Pancreas (tissue), 10 donors: Measurements from ENCODE around the gene SNX9. TPM values are rescaled to one million over a fixed set of nuclear protein-coding genes. Genes with fewer than 3 reads are reported as not detected.

ENCODE experiments used
- ATAC-seq, 4 donors: fragments of 200-7000 bp; cut with Tn5 transposase; one replicate each; pipeline versions ENCODE4 v1.8.0 to v1.9.1; 2020; ENCODE audit warnings: mild to moderate bottlenecking in 4 of 4, moderate library complexity in 4 of 4
- DNase-seq, 6 donors: peaks; one replicate each; pipeline ENCODE4 v3.0.0-alpha.2; 2020
- FAIRE-seq: peaks from 2 replicates; lab custom pipeline; 2012; peaks lifted over from hg19 to GRCh38; lab: Jason Lieb, UNC
- H3K27ac ChIP-seq, 4 donors: fragments of 200-600 bp; sonication (generic); 1 replicate in 3 of 4; 2 replicates in 1 of 4; pipeline versions ENCODE4 v1.5.0 to v1.8.0; 2020
- H3K27me3 ChIP-seq, 4 donors: fragments of 200-600 bp; one replicate each; pipeline ENCODE4 v1.8.0; 2021
- H3K36me3 ChIP-seq, 3 donors: fragments of 200-600 bp; sonication (generic) in 1 of 3; one replicate each; pipeline versions ENCODE4 v1.5.0 to v1.8.0; 2020 to 2021
- H3K4me1 ChIP-seq, 3 donors: fragments of 200-600 bp; one replicate each; pipeline ENCODE4 v1.8.0; 2021
- H3K4me3 ChIP-seq, 4 donors: fragments of 200-600 bp; sonication (generic) in 2 of 4; one replicate each; pipeline versions ENCODE4 v1.5.0 to v1.8.0; 2020 to 2021
- H3K9me3 ChIP-seq, 4 donors: fragments of 200-600 bp; one replicate each; pipeline ENCODE4 v1.8.0; 2021
- CTCF ChIP-seq, 4 donors: fragments of 200-600 bp; sonication (generic) in 3 of 4; IDR thresholded peaks; one replicate each; pipeline versions ENCODE4 v1.5.0 to v1.8.0; 2021; ENCODE audit warnings: antibody characterized with exemption in 4 of 4
- WGBS, 2 donors: extraction: QIAGEN DNeasy Blood & Tissue Kit; methylation state at CpG; one replicate each; pipeline ENCODE4 v1.1.7; 2013; 5-methylcytosine and 5-hydroxymethylcytosine counted together
- intact Hi-C, 3 donors: fragments of 100-400 bp; cut with DNase I; formaldehyde crosslinking; loops; one replicate each; pipeline versions ENCODE4 v1.11.1 to v1.14.2; 2022
- polyA plus RNA-seq, 2 donors: library from polyadenylated mRNA; stranded (reverse); fragments of 200-250 nt; gene quantifications; one replicate each; pipeline ENCODE4 v1.2.3, GENCODE V29; 2013
- total RNA-seq, 6 donors: library from RNA; stranded (reverse); fragmentation: NEBNext Ultra II Directional in 4 of 6; extraction: Animal tissue kit (Norgen Biotek cat#: 25700) in 4 of 6; gene quantifications; one replicate each; pipeline versions ENCODE4 v1.2.1 to v1.2.4, GENCODE V29; 2021 to 2023
- donor health status: healthy with polysubstance abuse.
- donor health status: DM: no; HTN: no; CAD: no; lungs with moderate emphysema.
- donor health status: DM: no; HTN: no; CAD: no.
- donor health status: control.
- donor health status: control.
- donor health status: Bipolar disorder and iron deficiency.
- donor health status: DM: yes; HTN: yes; CAD: no.
- donor health status: DM: no; HTN: no; CAD: no.
- donor health status: DM: no; HTN: no; CAD: no.
- donor health status: DM: yes; HTN: yes; CAD: no.

The SNX9 gene
- total and polyA plus RNA-seq, 8 donors, result 14.2 to 27.4 (median 16.2) TPM

- WGBS, 2 donors, result 81 to 82% methylated on average over 6 of the region's 6 CpGs
- H3K4me1 ChIP-seq, result peaks cover 0 to 6% (median 0%) of the 10 kb centered on the region in 3 donors
- FAIRE-seq, result no peak
Measured at GRCh38 chr6:157830354-157831017, 7.4 kb downstream of the SNX9 start.

GRCh38 chr6:157831018-157831369 lies 7.9 kb downstream of the SNX9 start:
- WGBS, 2 donors, result 80 to 88% methylated on average over 2 of the region's 2 CpGs
- FAIRE-seq (no peak), DNase-seq (no peak), ATAC-seq (no peak)
- H3K27me3 ChIP-seq, result no peaks in the 10 kb centered on the region
- no peak for TF ChIP-seq CTCF (IDR thresholded peaks at IDR 0.05)
- H3K4me1 ChIP-seq, result peaks cover 0 to 5% (median 0%) of the 10 kb centered on the region in 3 donors
- intact Hi-C loops, result no loop called here
- H3K4me3 ChIP-seq, result no peak overlapping the region
- H3K27ac ChIP-seq, result no peak overlapping the region
- no peaks in the 10 kb centered on the region for H3K9me3 ChIP-seq
- H3K36me3 ChIP-seq, result no peaks in the 10 kb centered on the region

More at GRCh38 chr6:157830354-157831017, 7.4 kb downstream of the SNX9 start:
- Histone ChIP-seq H3K36me3 (no peaks in the 10 kb centered on the region), H3K27me3 (no peaks in the 10 kb centered on the region), H3K9me3 (no peaks in the 10 kb centered on the region), H3K4me3 (no peak overlapping the region), H3K27ac (no peak overlapping the region)
- intact Hi-C loops, result no loop called here
- ATAC-seq (no peak), DNase-seq (no peak)
- no peak for TF ChIP-seq CTCF (IDR thresholded peaks at IDR 0.05)

GRCh38 chr6:157831424-157832249 lies 8.6 kb downstream of the SNX9 start:
- peak in 3 of 4 donors; percentile 51 to 60 (median 58) for ATAC-seq
- 65 to 73% methylated on average over 3 of the region's 3 CpGs for WGBS, 2 donors
- FAIRE-seq, result no peak

GRCh38 chr6:157832250-157832967 lies 9.4 kb downstream of the SNX9 start:
- intact Hi-C loops, result no loop called here
- ATAC-seq (no peak), DNase-seq (no peak), FAIRE-seq (no peak)
- Histone ChIP-seq H3K4me1 (peaks cover 0 to 5% (median 5%) of the 10 kb centered on the region in 3 donors), H3K4me3 (no peak overlapping the region), H3K27ac (no peak overlapping the region), H3K9me3 (no peaks in the 10 kb centered on the region), H3K36me3 (no peaks in the 10 kb centered on the region), H3K27me3 (no peaks in the 10 kb centered on the region)
- no peak for TF ChIP-seq CTCF (IDR thresholded peaks at IDR 0.05)
- 80 to 88% methylated on average over 3 of the region's 3 CpGs for WGBS, 2 donors

More at GRCh38 chr6:157831424-157832249, 8.6 kb downstream of the SNX9 start:
- no peaks in the 10 kb centered on the region for H3K9me3 ChIP-seq
- TF ChIP-seq CTCF (IDR thresholded peaks at IDR 0.05), result no peak
- H3K4me1 ChIP-seq, result peaks cover 0 to 5% (median 0%) of the 10 kb centered on the region in 3 donors
- no peaks in the 10 kb centered on the region for H3K27me3 ChIP-seq
- no peak overlapping the region for H3K27ac ChIP-seq
- intact Hi-C loops, result no loop called here
- H3K36me3 ChIP-seq, result no peaks in the 10 kb centered on the region
- DNase-seq, result no peak
- H3K4me3 ChIP-seq, result no peak overlapping the region
